Epithelial cell of esophagus (primary cell): ENCODE results near the gene MTCL1.

Experiments used
- DNase-seq: peaks from one replicate; pipeline ENCODE4 v3.0.0; 2010; ENCODE audit warnings: low read depth
- H3K4me3 ChIP-seq: 2 replicates; pipeline ENCODE4 v1.5.1; 2011; ENCODE audit warnings: mild to moderate bottlenecking, low read length, control low read depth
- CTCF ChIP-seq: IDR thresholded peaks from 2 replicates; pipeline ENCODE4 v1.5.1; 2011; ENCODE audit warnings: low read depth, mild to moderate bottlenecking, low read length, control low read depth, inconsistent platforms; ENCODE audit not compliant: insufficient read depth; ENCODE audit errors: missing control alignments

MTCL1 gene

GRCh38 chr18:8741532-8741931 lies 36.2 kb downstream of the MTCL1 start:
- TF ChIP-seq CTCF, result no peak
- H3K4me3 ChIP-seq, result no peak overlapping the region

GRCh38 chr18:8742387-8743361 lies 37.3 kb downstream of the MTCL1 start:
- H3K4me3 ChIP-seq, result no peak overlapping the region
- TF ChIP-seq CTCF, result no peak
- no peak for DNase-seq

More at GRCh38 chr18:8741532-8741931, 36.2 kb downstream of the MTCL1 start:
- no peak for DNase-seq

GRCh38 chr18:8744038-8744437 lies 38.7 kb downstream of the MTCL1 start:
- no peak for TF ChIP-seq CTCF
- no peak for DNase-seq
- no peak overlapping the region for H3K4me3 ChIP-seq

GRCh38 chr18:8744656-8745055 lies 39.3 kb downstream of the MTCL1 start:
- DNase-seq, result no peak
- no peak overlapping the region for H3K4me3 ChIP-seq
- no peak for TF ChIP-seq CTCF

GRCh38 chr18:8745355-8746014 lies 40.1 kb downstream of the MTCL1 start:
- DNase-seq, result no peak
- H3K4me3 ChIP-seq, result no peak overlapping the region
- TF ChIP-seq CTCF, result no peak

- peak; percentile 50 for DNase-seq
- no peak for TF ChIP-seq CTCF
- no peak overlapping the region for H3K4me3 ChIP-seq
Measured at GRCh38 chr18:8747440-8747937, 42.1 kb downstream of the MTCL1 start.
